NCI-H1694 treated with DMSO at 0.1 percent for 48 hours (cell line): ENCODE results near the gene KLHL22.
"Not testable (repeated sequence)": the region's sequence is repeated elsewhere in the genome, so short reads cannot be mapped to it uniquely, and the experiment has no call there.

Experiments
- DNase-seq: peaks from one replicate; lab custom pipeline; 2025; lab: John Stamatoyannopoulos, UW

KLHL22 gene

DNA sequence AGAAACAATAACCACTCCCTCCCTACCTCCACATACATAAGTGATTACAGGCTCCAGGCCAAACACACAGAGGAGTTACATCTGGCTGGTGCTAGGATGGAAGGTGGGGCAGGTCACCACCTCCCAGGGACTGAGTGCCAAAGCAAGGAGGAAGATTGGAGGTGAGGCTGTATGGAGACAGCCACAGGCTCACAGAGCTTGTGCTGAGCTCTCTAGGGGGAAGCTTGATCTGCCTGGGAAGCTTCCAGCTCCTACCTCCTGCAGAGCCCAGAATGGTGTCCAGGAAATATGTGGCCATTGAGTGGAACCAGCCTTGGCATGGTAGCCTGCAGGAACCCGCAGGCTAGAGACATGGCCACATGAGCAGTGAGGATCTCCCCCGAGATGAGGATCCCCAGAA lies 8.2 kb upstream of the KLHL22 start:
- no peak for DNase-seq

DNA sequence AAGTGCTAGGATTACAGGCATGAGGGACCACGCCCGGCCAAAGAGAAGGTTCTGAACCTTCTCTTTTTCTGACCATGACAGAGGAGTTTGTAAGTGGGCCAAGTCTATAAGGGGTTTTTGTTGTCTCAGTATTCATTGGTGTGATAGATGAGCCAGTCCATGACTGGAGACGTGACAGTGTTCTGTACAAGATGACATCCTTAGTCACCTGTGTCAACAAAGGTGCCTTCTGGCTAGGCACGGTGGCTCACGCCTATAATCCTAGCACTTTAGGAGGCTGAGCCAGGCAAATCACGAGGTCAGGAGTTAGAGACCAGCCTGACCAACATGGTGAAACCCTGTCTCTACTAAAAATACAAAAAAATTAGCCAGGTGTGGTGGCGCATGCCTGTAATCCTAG lies 4.2 kb upstream of the KLHL22 start:
- DNase-seq = no peak

DNA sequence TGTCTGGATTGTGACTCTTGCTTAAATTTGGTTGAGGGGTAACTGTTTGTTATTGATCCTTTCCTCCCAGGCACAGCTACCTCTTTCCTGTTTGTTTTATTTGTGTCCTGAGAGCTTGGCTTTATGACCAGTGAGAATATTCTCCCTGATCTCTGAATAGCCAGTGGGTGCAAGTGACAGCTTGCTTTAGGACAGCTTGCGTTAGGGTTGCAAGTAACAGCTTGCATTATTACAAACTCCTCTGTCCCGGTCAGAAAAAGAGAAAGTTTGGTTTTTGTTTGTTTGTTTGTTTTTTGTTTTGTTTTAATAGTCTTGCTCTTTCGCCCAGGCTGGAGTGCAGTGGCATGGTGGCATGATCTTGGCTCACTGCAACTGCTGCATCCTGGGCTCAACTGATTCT lies 3.3 kb upstream of the KLHL22 start:
- DNase-seq = no peak

DNA sequence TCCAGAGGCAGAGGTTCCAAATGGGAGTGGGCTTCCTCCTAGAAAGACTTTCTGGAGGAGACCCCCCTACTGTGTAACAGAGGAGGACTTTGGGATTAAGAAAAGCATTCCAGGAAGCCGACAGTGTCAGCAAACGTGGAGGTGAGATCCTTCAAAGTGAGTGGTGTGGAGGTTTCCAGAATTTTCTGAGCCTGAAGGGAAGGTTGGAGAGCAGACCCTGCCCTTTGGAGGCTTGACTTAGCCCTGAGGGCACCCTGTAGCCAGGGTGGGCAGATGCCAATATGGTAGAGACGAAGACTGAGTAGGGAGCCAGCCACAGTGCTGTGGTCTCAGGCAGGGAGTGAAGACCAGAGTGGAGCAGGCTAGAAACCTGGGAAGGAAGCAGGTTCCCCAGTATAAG lies 1.8 kb upstream of the KLHL22 start:
- DNase-seq = no peak

DNA sequence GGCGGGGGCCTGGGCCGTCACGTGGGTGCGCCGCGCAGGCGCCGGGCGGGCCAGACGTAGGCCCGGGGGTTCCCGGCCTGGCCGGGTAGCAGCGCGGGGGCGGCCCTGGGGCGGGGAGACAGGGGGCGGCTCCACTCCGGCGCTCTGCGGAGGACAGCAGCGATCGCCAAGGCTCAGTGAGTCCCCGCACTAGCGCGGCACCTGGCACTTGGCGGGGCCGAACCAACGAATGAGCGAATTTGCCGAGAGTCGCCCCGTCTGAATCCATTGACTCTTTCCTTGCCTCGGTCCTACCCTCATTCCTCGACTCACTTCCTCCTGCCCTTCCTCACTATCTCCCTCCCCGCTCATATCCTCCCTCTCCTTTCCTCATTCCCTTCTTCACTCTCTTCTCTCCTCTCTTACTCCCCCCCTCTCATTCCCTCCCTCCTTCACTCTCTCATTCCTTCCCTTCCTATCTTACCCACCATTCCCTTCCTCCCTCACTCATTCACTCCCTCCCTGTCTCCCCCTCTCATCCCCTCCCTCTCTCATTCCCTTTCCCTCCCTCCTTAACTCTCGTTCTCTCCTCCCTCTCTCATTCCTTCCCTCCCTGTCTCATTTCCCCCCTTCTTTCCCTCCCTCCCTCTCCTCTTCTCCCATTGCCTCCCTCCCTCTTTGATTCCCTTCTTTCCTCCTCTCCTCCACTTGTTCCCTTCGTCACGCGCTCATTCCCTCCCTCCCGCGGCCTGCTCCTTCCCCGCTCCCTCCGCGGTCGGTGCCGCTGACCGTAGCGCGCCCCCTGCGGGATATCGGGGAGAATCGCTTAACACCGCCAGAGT lies 476 bp upstream of the KLHL22 start:
- peak; percentile 78 for DNase-seq

DNA sequence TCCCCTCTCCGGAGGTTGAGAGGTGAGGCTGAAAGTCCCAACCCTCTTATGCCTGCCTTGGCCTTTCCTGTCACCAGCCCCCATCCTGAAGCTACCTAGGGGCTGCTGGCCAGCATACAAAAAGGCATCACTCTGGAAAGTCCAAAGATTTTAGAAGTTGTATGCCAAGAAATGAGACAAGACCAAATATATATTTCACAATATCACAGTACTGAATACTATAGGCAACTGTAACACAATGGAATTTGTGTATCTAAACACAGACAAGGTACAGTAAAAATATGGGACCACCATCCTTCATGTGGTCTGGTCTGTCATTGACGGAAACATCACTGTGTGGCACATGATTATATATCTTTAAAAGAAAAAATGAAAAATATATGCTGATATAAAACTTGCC lies 4.2 kb downstream of the KLHL22 start:
- DNase-seq = no peak

DNA sequence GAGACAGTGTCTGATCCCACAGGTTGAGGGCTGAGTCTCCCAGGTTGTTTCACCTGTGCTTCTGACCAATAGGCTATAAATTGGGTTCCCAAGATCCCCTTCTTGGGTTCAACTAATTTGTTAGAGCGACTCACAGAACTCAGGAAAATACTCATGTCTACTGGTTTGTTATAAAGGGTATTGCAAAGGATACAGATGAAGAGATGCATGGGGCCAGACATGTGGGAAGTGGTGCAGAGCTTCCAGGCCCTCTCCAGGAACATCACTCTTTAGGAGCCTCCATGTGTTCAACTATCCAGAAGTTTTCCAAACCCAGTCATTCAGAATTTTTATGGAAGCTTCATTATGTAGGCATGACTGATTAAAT lies 4.7 kb downstream of the KLHL22 start:
- no peak for DNase-seq

DNA sequence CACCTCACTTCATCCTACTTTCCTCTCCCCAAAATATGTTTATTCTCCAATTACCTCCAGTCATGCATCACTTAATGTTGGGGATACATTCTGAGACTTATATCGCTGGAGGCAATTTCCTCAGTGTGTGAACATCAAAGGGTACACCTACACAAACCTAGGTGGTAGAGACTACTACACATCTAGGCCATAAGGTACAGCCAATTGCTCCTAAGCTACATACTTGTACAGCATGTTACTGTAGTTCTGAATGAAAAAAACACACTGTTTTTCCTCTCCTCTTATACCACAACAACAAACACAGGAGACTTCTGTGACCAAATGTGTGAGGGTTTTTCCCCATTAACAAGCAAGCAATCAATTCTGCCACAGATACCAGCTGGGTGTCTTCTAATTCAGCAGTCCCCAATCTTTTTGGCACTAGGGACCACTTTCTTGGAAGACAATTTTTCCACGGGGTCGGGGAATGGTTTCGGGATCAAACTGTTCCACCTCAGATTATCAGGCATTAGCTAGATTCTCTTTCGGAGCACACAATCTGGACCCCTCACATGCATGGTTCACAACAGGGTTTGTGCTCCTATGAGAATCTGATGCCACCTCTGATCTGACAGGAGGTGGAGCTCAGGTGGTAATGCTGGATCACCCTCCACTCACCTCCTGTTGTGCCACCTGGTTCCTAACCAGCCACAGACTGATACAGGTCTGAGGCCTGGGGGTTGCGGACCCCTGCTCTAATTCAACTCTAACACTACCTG lies 5.2 kb downstream of the KLHL22 start:
- no peak for DNase-seq

DNA sequence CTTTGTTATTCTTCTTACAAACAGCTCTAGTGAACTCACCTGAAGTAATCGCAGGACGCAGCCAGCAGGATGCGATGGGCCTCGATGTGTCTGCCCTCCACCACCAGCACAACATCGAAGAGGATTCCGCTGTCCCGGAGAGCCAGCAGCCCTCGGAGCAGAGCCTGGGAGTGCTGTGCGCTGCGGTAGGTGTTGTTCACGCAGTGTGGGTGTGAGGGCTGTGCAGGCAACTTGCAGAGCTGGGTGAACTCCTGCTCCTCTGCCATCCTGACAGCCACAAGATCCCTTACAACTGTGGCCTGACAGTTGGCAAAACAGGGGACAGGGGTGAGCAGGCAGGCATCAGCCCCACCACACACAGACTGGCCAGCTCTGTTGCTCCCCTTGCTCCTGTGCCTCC lies 6.6 kb downstream of the KLHL22 start:
- DNase-seq = no peak

DNA sequence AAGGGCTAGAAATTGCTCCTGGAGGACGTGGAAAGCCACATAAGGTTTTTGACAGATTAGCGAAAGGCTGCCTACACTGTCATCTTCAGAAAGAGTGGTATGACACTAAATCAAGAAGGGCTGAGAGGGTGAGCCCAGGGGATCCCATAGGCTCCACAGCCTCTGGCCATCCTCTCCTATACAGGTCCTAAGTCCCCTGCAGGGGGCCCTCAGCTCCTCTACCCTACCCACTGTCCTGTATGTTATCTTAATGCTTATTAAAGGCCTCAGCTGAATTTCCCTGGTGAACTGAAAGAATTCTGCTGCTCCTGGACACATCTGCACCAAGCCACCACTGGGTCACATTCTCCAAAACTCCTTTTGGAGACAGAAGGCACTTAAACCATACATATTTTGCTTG lies 7.9 kb downstream of the KLHL22 start:
- no peak for DNase-seq

DNA sequence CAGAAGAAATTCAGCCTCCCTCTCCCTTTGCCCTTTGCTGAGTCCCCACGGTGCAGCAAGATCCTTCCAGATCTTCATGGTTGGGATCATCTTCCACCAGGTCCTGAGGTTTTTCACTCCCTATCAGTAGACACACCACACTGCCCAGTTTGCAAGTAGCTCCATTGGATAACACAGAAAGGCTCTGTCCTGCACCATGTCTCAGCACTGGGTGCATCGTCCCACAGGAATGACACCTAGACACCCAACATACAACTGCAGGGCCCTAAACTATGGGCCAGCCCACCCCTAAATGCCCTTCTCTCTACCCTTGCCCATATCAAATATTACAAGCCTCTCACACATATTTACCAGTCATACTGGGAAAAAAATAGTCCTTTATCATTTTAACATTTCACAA lies 9.4 kb downstream of the KLHL22 start:
- no peak for DNase-seq

DNA sequence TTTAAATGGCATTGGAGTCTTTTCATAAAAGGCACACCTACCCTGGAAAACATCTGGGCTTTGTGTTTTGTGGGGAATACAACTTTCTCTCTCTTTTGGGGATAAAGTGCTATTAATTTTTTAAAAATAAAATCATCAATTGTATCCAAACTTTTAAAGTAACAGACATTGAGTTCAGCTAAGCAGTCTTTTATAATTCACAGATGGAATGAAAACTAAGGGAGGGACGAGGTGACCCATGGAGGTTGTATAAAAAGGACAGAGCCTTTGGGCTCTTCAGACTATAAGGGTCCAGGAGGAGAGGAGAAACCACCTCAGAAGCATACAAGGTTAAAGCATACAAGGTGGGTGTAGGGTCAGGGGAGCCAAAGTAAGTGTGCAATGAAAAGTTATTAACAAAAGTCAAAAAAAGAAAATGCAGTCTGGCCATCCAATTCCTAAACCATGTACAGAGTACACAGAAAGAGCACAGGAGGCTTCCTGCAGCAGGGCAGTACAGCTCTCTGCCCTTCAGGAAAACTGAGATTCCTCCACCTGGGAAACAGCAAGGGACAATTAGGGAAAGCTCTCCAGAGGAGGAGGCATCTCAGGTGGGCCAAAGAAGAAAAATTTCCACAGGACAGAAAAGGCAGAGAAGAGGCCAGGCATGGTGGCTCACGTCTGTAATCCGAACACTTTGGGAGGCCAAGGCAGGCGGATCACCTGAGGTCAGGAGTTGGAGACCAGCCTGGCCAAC lies 10.5 kb downstream of the KLHL22 start:
- DNase-seq = no peak

DNA sequence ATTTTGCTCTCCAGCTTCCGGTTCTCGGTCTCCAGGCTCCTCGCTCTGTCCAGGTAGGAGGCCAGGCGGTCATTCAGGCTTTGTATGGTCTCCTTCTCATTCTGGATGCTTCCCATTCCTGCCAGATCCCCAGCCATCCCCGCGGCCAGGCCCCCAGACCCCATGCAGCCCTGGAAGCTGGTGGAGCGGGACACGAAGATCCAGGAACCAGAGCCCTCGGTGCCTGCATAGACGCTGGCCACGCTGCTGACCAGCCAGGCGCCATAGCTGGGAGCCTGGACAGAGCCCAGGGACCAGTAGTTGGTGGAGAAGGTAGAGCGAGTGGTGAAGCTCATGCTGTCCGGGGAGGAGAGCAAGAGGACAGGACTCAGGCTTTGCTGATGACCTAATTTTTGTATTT lies 11.8 kb downstream of the KLHL22 start:
- DNase-seq = no peak

DNA sequence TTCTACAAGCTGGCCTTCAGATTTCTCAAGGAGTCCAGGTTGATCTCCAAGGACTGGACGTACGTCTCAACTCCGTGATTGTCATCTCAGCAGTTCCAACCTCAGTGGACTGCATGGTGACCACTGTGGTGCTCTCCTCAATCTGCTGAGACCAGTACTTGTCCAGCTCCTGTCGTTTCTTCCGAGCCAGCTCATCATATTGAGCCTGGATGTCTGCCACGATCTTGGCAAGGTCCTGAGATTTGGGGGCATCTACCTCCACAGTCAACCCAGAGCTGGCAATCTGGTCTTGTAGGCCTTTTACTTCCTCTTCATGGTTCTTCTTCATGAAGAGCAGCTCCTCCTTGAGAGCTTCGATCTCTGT lies 12.5 kb downstream of the KLHL22 start:
- DNase-seq = not testable (repeated sequence)

DNA sequence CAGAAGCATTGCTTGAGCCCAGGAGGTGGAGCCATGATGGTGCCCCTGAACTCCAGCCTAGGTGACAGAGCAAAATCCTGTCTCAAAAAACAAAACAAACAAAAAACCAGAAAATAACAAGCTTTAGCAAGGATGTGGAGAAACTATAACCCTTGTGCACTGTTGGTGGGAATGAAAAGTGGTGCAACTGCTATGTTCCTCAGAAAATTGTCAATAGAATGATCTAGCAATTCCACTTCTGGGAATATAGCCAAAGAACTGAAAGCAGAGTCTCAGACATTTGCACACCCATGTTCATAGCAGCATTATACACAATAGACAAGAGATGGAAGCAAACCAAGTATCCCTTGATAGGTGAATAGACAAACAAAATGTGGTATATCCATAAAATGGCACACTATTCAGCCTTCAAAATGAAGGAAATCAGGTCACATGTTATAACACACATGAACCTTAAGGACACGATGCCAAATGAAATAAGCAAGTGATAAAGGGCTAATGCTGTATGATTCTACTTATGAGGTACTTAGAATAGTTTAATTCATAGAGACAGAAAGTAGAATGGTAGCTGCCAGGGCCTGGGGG lies 15.9 kb downstream of the KLHL22 start:
- DNase-seq = no peak

DNA sequence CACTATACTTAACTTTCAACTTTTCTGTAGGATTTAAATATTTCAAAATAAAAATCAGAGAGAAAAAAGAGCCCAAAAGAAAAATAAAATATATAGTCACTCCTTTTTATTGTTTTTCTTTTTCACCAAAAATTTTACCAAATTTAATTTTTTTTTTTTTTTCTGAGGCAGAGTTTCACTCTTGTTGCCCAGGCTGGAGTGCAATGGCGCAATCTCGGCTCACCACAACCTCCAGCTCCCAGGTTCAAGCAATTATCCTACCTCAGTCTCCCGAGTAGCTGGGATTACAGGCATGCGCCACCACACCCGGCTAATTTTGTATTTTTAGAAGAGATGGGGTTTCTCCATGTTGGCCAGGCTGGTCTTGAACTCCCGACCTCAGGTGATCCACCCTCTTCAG lies 17.5 kb downstream of the KLHL22 start:
- DNase-seq = not testable (repeated sequence)

DNA sequence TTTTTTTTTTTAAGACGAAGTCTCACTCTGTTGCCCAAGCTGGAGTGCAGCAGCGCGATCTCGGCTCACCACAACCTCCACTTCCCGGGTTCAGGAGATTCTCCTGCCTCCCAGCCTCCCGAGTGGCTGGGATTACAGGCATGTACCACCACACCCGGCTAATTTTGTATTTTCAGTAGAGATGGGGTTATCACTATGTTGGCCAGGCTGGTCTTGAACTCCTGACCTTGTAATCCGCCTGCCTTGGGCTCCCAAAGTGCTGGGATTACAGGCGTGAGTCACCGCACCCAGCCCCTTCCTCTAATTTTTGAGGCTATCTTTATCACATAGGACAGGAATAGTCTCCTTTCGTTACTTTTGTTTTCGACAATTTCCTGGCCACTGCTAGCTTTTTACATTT lies 20.0 kb downstream of the KLHL22 start:
- DNase-seq = not testable (repeated sequence)

DNA sequence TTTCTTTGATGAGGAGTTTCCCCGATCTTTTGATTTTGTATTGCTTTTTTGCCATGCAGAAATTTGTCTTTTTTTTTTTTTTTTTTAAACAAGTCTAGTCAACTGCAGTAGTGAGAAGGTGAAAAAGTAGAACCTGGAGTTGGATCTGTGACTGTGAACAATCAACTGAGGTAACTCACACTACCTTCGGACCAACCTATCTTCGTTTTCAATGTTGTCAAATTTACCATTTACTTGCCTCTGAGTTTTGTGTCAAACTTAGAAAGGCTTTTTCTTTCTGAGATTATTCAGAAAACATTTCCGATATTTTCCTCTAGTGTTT lies 20.5 kb downstream of the KLHL22 start:
- no peak for DNase-seq

DNA sequence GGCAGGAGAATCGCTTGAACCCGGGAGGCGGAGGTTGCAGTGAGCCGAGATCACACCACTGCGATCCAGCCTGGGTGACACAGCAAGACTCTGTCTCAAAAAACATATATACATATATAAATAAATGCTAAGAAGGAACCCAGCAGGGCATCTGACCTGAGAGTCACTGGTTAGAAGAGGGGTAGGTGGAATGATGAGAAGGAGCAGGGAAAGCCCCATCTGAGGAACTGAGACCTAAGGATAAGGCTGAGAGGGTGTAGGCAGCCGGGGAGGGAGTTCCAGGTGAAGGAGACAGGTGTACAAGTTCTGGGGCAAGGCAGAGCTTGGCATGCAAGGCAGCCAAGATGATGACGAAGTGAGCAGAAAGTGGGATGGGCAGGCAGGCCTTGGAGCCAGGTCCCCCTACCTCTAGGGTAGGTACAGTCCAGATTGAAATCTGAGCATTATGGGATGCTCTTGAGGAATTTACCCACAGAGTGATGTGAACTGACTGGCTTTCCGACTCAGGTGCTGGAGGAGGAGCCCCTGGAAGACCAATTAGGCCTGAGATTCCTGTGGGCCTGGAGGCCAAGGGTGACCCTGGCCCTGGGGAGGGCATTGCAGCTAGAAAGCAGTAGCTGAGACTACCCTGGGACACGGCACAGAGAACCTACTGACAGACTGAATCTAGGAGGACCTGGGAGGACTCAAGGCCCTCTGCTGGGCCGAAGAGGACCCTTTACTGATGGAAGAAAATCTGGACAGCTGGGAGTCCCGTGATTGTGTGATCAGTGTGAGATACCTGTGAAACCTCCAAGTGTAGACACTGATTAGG lies 22.8 kb downstream of the KLHL22 start:
- DNase-seq = no peak

DNA sequence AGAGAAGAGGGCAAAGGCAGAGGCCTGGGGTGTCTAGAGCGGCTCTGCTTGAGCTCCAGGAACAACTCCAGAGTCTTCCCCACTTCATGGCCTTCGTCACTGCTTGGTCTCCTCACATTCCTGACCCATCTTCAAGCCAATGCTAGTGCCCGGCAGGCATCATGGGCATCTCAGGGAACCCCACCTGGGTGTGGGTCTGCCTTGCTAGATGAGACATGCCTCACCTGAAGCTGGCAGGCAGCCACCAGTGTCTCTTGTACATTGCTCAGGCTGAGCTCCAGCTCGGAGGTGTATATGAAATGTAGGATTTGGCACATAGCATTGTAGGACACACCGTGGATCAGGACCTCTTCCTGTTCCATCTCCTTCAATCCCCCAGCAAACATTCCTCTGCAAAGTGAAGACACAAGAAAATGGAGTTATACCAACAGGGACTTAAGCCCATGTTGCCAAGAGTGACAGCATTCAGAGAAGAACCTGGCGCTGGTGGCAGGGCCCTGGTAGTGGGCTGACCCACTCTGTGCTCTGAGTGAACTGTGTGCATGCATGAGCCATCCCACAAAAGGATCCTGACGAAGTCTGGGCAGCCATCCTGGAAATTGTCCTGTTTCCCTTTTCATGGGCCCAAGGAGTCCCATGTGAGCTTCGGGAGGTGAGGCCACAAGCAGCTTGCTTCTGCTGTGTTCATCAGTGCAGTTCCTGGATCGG lies 24.3 kb downstream of the KLHL22 start:
- DNase-seq = no peak

DNA sequence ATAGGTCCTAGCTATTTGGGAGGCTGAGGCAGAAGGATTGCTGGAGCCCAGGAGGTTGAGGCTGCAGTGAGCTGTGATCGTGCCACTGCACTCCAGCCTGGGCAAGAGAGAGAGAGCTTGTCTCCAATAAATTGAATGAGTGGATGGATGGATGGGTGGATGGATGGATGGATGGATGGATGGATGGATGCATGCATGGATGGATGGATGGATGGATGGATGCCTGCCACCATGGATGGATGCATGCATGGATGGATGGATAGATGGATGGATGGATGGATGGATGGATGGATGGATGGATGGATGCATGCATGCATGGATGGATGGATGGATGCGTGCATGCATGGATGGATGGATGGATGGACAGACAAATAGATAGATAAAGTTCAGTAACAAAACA lies 25.1 kb downstream of the KLHL22 start:
- not testable (repeated sequence) for DNase-seq
